Measurements from ENCODE around the gene TCF7L1.

The TCF7L1 gene

DNA sequence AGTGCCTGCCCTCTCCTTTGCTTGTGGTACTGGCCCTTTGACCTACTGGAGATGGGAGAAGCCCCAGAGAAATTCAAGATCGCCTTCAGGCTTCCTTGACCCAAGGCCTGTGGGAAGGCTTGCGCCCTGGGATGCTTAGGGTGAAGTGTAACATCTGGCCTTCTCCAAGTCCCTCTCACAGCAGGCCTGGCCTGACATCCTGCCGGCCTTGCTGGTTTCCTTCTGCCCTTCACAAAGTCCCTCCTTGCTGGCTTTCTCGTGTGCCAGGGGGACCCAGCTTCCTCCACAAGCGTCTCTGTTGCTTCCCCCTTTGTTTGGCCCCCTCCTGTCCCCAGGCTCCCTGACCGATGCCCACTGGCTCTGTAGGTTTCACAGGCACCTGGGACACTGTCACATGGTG, 26.4 kb downstream of the TCF7L1 start:
- H3K36me3 ChIP-seq (replicated peaks; ENCODE audit: insufficient read depth, low read length), result no peaks in the 10 kb centered on the region
- H3K9me2 ChIP-seq (replicated peaks; ENCODE audit: insufficient read depth, low read length), result no peaks in the 10 kb centered on the region
- no peak for DNase-seq
- H3K9me3 ChIP-seq (replicated peaks; ENCODE audit: insufficient read depth, low read length), result no peaks in the 10 kb centered on the region
- no peak overlapping the region for H3K9ac ChIP-seq (ENCODE audit: low read length)
- H4K20me1 ChIP-seq (ENCODE audit: insufficient read depth, low read length), result no peaks in the 10 kb centered on the region
- H3K27ac ChIP-seq (ENCODE audit: low read length), result no peak overlapping the region
- H3F3A ChIP-seq (ENCODE audit: insufficient read depth, low read length), result no peaks in the 10 kb centered on the region
- no peak overlapping the region for H3K4me2 ChIP-seq (ENCODE audit: low read depth, low read length)
- H3K27me3 ChIP-seq (replicated peaks; ENCODE audit: insufficient read depth, low read length), result no peaks in the 10 kb centered on the region
- no peak overlapping the region for H3K4me3 ChIP-seq (ENCODE audit: low read length)
- no peaks in the 10 kb centered on the region for H3K79me2 ChIP-seq (ENCODE audit: low read length)
- H3K4me1 ChIP-seq (ENCODE audit: low read length), result no peaks in the 10 kb centered on the region
- no peak overlapping the region for H2AFZ ChIP-seq (ENCODE audit: low read length)
- TF ChIP-seq EZH2 (optimal IDR thresholded peaks at IDR 0.05; ENCODE audit: low read depth, low read length) (no peak), EZH2phosphoT487 (IDR thresholded peaks at IDR 0.05; ENCODE audit: low read length) (no peak)
- TF ChIP-seq, protein P1, sequence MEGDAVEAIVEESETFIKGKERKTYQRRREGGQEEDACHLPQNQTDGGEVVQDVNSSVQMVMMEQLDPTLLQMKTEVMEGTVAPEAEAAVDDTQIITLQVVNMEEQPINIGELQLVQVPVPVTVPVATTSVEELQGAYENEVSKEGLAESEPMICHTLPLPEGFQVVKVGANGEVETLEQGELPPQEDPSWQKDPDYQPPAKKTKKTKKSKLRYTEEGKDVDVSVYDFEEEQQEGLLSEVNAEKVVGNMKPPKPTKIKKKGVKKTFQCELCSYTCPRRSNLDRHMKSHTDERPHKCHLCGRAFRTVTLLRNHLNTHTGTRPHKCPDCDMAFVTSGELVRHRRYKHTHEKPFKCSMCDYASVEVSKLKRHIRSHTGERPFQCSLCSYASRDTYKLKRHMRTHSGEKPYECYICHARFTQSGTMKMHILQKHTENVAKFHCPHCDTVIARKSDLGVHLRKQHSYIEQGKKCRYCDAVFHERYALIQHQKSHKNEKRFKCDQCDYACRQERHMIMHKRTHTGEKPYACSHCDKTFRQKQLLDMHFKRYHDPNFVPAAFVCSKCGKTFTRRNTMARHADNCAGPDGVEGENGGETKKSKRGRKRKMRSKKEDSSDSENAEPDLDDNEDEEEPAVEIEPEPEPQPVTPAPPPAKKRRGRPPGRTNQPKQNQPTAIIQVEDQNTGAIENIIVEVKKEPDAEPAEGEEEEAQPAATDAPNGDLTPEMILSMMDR (IDR thresholded peaks at IDR 0.05; ENCODE audit: low read length), result no peak

DNA sequence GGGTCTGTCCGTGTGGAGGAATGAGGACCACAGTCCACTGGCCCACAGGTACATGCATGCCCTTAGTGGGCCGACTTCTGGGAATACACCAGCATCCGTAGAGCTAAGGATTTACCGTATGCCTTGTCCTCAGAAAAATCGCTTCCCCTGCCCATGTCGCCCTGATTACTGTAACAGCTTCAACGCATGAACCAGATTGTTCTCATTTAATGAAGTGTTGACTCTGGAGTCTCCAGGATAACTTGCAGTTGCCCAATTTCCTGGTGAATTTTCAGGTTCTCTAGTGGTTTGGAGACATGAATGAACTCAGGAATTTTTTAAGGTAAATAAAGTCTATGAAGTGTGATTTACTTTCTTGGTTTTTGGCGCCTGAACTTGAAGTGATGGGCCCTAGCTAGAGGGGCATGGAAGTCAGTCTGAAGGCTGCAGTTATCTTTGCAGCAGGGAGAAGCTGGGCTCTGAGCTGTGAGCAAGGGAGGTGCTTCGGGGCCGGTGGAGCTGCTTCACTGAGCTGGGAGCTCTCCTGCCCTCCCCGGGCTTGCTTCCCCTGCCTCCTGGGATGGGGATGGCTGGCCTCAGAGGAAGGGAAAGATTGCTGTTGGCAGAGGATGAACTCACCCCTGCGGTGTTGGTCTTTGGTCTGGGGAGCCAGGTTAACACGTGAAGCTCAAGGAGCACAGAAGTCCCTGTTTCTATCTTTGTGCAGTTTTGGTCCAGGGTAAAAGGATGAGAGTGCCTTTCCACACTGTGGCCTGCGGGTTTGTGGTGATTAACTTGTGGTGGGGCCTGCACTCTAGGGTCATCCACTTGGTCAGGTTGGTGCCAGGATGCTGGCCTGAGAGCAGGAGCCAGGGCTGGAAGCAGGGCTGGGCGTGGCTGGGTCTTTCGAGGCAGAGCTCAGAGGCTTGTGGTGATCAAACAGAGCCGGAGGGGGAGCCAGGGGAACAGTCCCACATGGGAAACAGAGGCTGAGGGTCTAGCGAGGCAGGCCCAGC, 28.1 kb downstream of the TCF7L1 start:
- Histone ChIP-seq H3K36me3 (replicated peaks; ENCODE audit: insufficient read depth, low read length) (no peaks in the 10 kb centered on the region), H3K9me3 (replicated peaks; ENCODE audit: insufficient read depth, low read length) (no peaks in the 10 kb centered on the region), H4K20me1 (ENCODE audit: insufficient read depth, low read length) (no peaks in the 10 kb centered on the region), H3K4me3 (ENCODE audit: low read length) (no peak overlapping the region), H3K9me2 (replicated peaks; ENCODE audit: insufficient read depth, low read length) (no peaks in the 10 kb centered on the region), H3K27me3 (replicated peaks; ENCODE audit: insufficient read depth, low read length) (no peaks in the 10 kb centered on the region), H3K79me2 (ENCODE audit: low read length) (no peaks in the 10 kb centered on the region), H3K9ac (ENCODE audit: low read length) (no peak overlapping the region), H3K4me2 (ENCODE audit: low read depth, low read length) (no peak overlapping the region), H3K4me1 (ENCODE audit: low read length) (no peaks in the 10 kb centered on the region), H3F3A (ENCODE audit: insufficient read depth, low read length) (no peaks in the 10 kb centered on the region), H2AFZ (ENCODE audit: low read length) (no peak overlapping the region), H3K27ac (ENCODE audit: low read length) (no peak overlapping the region)
- TF ChIP-seq, protein P1 (IDR thresholded peaks at IDR 0.05; ENCODE audit: low read length), result no peak
- no peak for TF ChIP-seq EZH2 (optimal IDR thresholded peaks at IDR 0.05; ENCODE audit: low read depth, low read length)
- TF ChIP-seq EZH2phosphoT487 (IDR thresholded peaks at IDR 0.05; ENCODE audit: low read length), result no peak
- DNase-seq, result no peak

DNA sequence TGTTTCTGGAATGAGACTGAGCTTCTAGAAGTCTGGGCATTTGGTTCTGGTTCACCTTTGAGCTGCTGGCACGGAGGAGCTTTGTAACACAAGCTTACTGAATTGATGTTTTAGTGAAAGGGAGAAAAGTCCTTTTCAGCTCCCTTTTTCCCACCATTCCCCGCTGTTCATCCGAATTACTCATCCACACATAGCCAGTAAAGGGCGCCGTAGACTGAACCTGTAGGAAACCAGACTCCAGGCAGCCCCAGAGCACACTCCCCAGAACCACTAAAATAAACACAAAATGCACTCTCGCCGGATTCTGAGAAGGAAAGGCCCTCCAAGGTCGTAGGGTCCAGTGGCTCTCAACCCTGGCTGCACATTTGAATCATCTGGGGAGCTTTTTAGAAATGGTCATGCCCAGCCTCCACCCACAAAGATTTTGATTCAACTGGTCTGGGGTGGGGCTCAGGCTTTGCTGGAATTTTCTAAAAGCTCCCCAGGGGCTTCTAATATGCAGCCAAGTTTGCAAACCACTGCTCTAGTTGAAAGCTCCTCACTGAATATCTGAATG, 29.6 kb downstream of the TCF7L1 start:
- Histone ChIP-seq H3K36me3 (replicated peaks; ENCODE audit: insufficient read depth, low read length) (no peaks in the 10 kb centered on the region), H3K27me3 (replicated peaks; ENCODE audit: insufficient read depth, low read length) (no peaks in the 10 kb centered on the region), H3K27ac (ENCODE audit: low read length) (no peak overlapping the region), H3K9me2 (replicated peaks; ENCODE audit: insufficient read depth, low read length) (no peaks in the 10 kb centered on the region), H3K79me2 (ENCODE audit: low read length) (no peaks in the 10 kb centered on the region), H4K20me1 (ENCODE audit: insufficient read depth, low read length) (no peaks in the 10 kb centered on the region), H3K9me3 (replicated peaks; ENCODE audit: insufficient read depth, low read length) (no peaks in the 10 kb centered on the region), H2AFZ (ENCODE audit: low read length) (no peak overlapping the region), H3F3A (ENCODE audit: insufficient read depth, low read length) (no peaks in the 10 kb centered on the region), H3K4me2 (ENCODE audit: low read depth, low read length) (no peak overlapping the region), H3K4me3 (ENCODE audit: low read length) (no peak overlapping the region), H3K9ac (ENCODE audit: low read length) (no peak overlapping the region), H3K4me1 (ENCODE audit: low read length) (no peaks in the 10 kb centered on the region)
- TF ChIP-seq EZH2 (optimal IDR thresholded peaks at IDR 0.05; ENCODE audit: low read depth, low read length) (no peak), EZH2phosphoT487 (IDR thresholded peaks at IDR 0.05; ENCODE audit: low read length) (no peak)
- TF ChIP-seq, protein P1 (IDR thresholded peaks at IDR 0.05; ENCODE audit: low read length), result no peak
- DNase-seq, result no peak

Measured in MM.1S (cell line).